Head of caudate nucleus (tissue), 42 donors: ENCODE results near the gene RAPGEF1.
"Not testable (repeated sequence)": the region's sequence is repeated elsewhere in the genome, so short reads cannot be mapped to it uniquely, and the experiment has no call there.

Experiments
- DNase-seq, 42 donors: peaks; one replicate each; pipeline versions ENCODE4 v3.0.0 to v3.0.0-alpha.2; 2020 to 2021; ENCODE audit warnings: mixed read lengths in 7 of 42
- intact Hi-C: fragments of 100-400 bp; cut with DNase I; formaldehyde crosslinking; loops from one replicate; pipeline ENCODE4 v1.15.0; 2022

The RAPGEF1 gene

GRCh38 chr9:131701436-131701781, 38.5 kb downstream of the RAPGEF1 start:
- intact Hi-C loops = no loop called here
- no peak for DNase-seq

- intact Hi-C loops = no loop called here
Observed at GRCh38 chr9:131700765-131701435, 39.0 kb downstream of the RAPGEF1 start.

GRCh38 chr9:131700076-131700475, 39.8 kb downstream of the RAPGEF1 start:
- no peak for DNase-seq
- intact Hi-C loops = no loop called here

More at GRCh38 chr9:131700765-131701435, 39.0 kb downstream of the RAPGEF1 start:
- no peak for DNase-seq

GRCh38 chr9:131698618-131698985, 41.3 kb downstream of the RAPGEF1 start:
- peak in 1 of 42 donors; percentile 31 for DNase-seq
- intact Hi-C loops = no loop called here

- DNase-seq = peak in 2 of 42 donors; percentile 35 to 48
- intact Hi-C loops = no loop called here
Observed at GRCh38 chr9:131697908-131698617, 41.8 kb downstream of the RAPGEF1 start.

- intact Hi-C loops = no loop called here
- peak in 33 of 42 donors; percentile 26 to 85 (median 48) for DNase-seq
Observed at GRCh38 chr9:131697097-131697496, 42.8 kb downstream of the RAPGEF1 start.

GRCh38 chr9:131695836-131696460, 43.9 kb downstream of the RAPGEF1 start:
- DNase-seq = peak in 1 of 42 donors; percentile 25
- intact Hi-C loops = no loop called here

- intact Hi-C loops = no loop called here
Observed at GRCh38 chr9:131695366-131695765, 44.5 kb downstream of the RAPGEF1 start.

GRCh38 chr9:131693651-131694597, 46.0 kb downstream of the RAPGEF1 start:
- intact Hi-C loops = no loop called here
- DNase-seq = no peak

More at GRCh38 chr9:131695366-131695765, 44.5 kb downstream of the RAPGEF1 start:
- no peak for DNase-seq

- intact Hi-C loops = no loop called here
- no peak for DNase-seq
Observed at GRCh38 chr9:131692612-131693562, 47.0 kb downstream of the RAPGEF1 start.

- DNase-seq = no peak
- intact Hi-C loops = no loop called here
Observed at GRCh38 chr9:131691969-131692611, 47.8 kb downstream of the RAPGEF1 start.

GRCh38 chr9:131690941-131691573, 48.8 kb downstream of the RAPGEF1 start:
- DNase-seq = no peak
- intact Hi-C loops = no loop called here

- DNase-seq = peak in 1 of 42 donors; percentile 24
- intact Hi-C loops = no loop called here
Observed at GRCh38 chr9:131690462-131690861, 49.4 kb downstream of the RAPGEF1 start.

GRCh38 chr9:131688377-131688776, 51.5 kb downstream of the RAPGEF1 start:
- intact Hi-C loops = no loop called here
- DNase-seq = no peak

GRCh38 chr9:131685753-131686706, 53.8 kb downstream of the RAPGEF1 start:
- DNase-seq = no peak

GRCh38 chr9:131683094-131683493, 56.8 kb downstream of the RAPGEF1 start:
- DNase-seq, intact Hi-C loops: not testable (repeated sequence)

More at GRCh38 chr9:131685753-131686706, 53.8 kb downstream of the RAPGEF1 start:
- intact Hi-C loops = no loop called here
